ENCODE measurements around the gene AVPR1B. TPM values are rescaled to one million over a fixed set of nuclear protein-coding genes. Genes with fewer than 3 reads are reported as not detected.

Gene AVPR1B
- total RNA-seq, 2 experiments from 2014 or later, result not detected

GRCh38 chr1:206121269-206121668, 4.1 kb upstream of the AVPR1B start:
- no peak for TF ChIP-seq CTCF (conservative IDR thresholded peaks at IDR 0.05; ENCODE audit: low read length)
- TF ChIP-seq EZH2phosphoT487 (IDR thresholded peaks at IDR 0.05; ENCODE audit: borderline replicate concordance, low read depth, low read length), result no peak
- ChIA-PET POLR2A (no interaction called here), CTCF (ENCODE audit: unreplicated experiment) (no interaction called here)
- H3K9me3 ChIP-seq (ENCODE audit: low read length), result peaks cover 14% of the 10 kb centered on the region
- H3K4me2 ChIP-seq (ENCODE audit: low read length), result no peak overlapping the region
- no peak for DNase-seq (ENCODE audit: low spot score)
- intact Hi-C loops (cut with micrococcal nuclease; ENCODE audit: unreplicated experiment), result no loop called here
- no peaks in the 10 kb centered on the region for H3K9me2 ChIP-seq (ENCODE audit: insufficient read depth, low read length)
- H4K20me1 ChIP-seq (ENCODE audit: insufficient read depth, low read length), result no peaks in the 10 kb centered on the region
- no peaks in the 10 kb centered on the region for H3K79me2 ChIP-seq (ENCODE audit: insufficient read depth, low read depth, low read length)
- no peaks in the 10 kb centered on the region for H3K36me3 ChIP-seq (ENCODE audit: insufficient read depth, low read length)
- no TSS peak for BruUV-seq (replicated peaks)
- H3K4me3 ChIP-seq (ENCODE audit: low read depth, low read length, poor library complexity, severe bottlenecking), result no peak overlapping the region
- no peak overlapping the region for H3K27ac ChIP-seq (ENCODE audit: low read depth, low read length, poor library complexity, severe bottlenecking)
- no peak overlapping the region for H2AFZ ChIP-seq (ENCODE audit: low read length)
- no peaks in the 10 kb centered on the region for H3K4me1 ChIP-seq (ENCODE audit: insufficient read depth, low read length, poor library complexity, severe bottlenecking)

GRCh38 chr1:206120406-206120805, 3.2 kb upstream of the AVPR1B start:
- Histone ChIP-seq H3K4me1 (ENCODE audit: insufficient read depth, low read length, poor library complexity, severe bottlenecking) (no peaks in the 10 kb centered on the region), H3K79me2 (ENCODE audit: insufficient read depth, low read depth, low read length) (no peaks in the 10 kb centered on the region), H3K4me3 (ENCODE audit: low read depth, low read length, poor library complexity, severe bottlenecking) (no peak overlapping the region), H3K27ac (ENCODE audit: low read depth, low read length, poor library complexity, severe bottlenecking) (no peak overlapping the region), H2AFZ (ENCODE audit: low read length) (no peak overlapping the region), H3K9me3 (ENCODE audit: low read length) (peaks cover 14% of the 10 kb centered on the region), H3K4me2 (ENCODE audit: low read length) (no peak overlapping the region), H3K9me2 (ENCODE audit: insufficient read depth, low read length) (no peaks in the 10 kb centered on the region), H4K20me1 (ENCODE audit: insufficient read depth, low read length) (no peaks in the 10 kb centered on the region), H3K36me3 (ENCODE audit: insufficient read depth, low read length) (no peaks in the 10 kb centered on the region)
- no peak for TF ChIP-seq CTCF (conservative IDR thresholded peaks at IDR 0.05; ENCODE audit: low read length)
- TF ChIP-seq EZH2phosphoT487 (IDR thresholded peaks at IDR 0.05; ENCODE audit: borderline replicate concordance, low read depth, low read length), result no peak
- intact Hi-C loops (cut with micrococcal nuclease; ENCODE audit: unreplicated experiment), result no loop called here
- ChIA-PET CTCF (ENCODE audit: unreplicated experiment) (no interaction called here), POLR2A (no interaction called here)
- DNase-seq (ENCODE audit: low spot score), result no peak
- no TSS peak for BruUV-seq (replicated peaks)

GRCh38 chr1:206116873-206117150, 376 bp downstream of the AVPR1B start:
- BruUV-seq (replicated peaks), result no TSS peak
- CTCF ChIA-PET (ENCODE audit: unreplicated experiment), result no interaction called here
- Histone ChIP-seq H2AFZ (ENCODE audit: low read length) (no peak overlapping the region), H3K27ac (ENCODE audit: low read depth, low read length, poor library complexity, severe bottlenecking) (no peak overlapping the region), H3K9me2 (ENCODE audit: insufficient read depth, low read length) (no peaks in the 10 kb centered on the region), H3K4me3 (ENCODE audit: low read depth, low read length, poor library complexity, severe bottlenecking) (no peak overlapping the region), H3K36me3 (ENCODE audit: insufficient read depth, low read length) (no peaks in the 10 kb centered on the region), H3K79me2 (ENCODE audit: insufficient read depth, low read depth, low read length) (no peaks in the 10 kb centered on the region), H3K9me3 (ENCODE audit: low read length) (peaks cover 14% of the 10 kb centered on the region), H3K4me1 (ENCODE audit: insufficient read depth, low read length, poor library complexity, severe bottlenecking) (no peaks in the 10 kb centered on the region), H4K20me1 (ENCODE audit: insufficient read depth, low read length) (no peaks in the 10 kb centered on the region), H3K4me2 (ENCODE audit: low read length) (no peak overlapping the region)
- no peak for DNase-seq (ENCODE audit: low spot score)
- intact Hi-C loops (cut with micrococcal nuclease; ENCODE audit: unreplicated experiment), result no loop called here
- POLR2A ChIA-PET, result no interaction called here
- TF ChIP-seq CTCF (conservative IDR thresholded peaks at IDR 0.05; ENCODE audit: low read length), result no peak
- no peak for TF ChIP-seq EZH2phosphoT487 (IDR thresholded peaks at IDR 0.05; ENCODE audit: borderline replicate concordance, low read depth, low read length)

Measured in OCI-LY7 (cell line).